Fibroblast of the aortic adventitia (primary cell): ENCODE measurements around the gene C2orf81. TPM values are rescaled to one million over a fixed set of nuclear protein-coding genes. Genes with fewer than 3 reads are reported as not detected.
"Not testable (repeated sequence)": the region's sequence is repeated elsewhere in the genome, so short reads cannot be mapped to it uniquely, and the experiment has no call there.

Experiments
- DNase-seq: peaks from one replicate; pipeline ENCODE4 v3.0.0-alpha.2; 2010; ENCODE audit warnings: low read depth
- H3K4me3 ChIP-seq: 2 replicates; pipeline ENCODE4 v1.5.1; 2011; ENCODE audit warnings: low read depth, mild to moderate bottlenecking, control low read depth, low read length, moderate library complexity
- total RNA-seq: library from RNA; depleted of rRNA; stranded (reverse); fragments of >200 nt; gene quantifications from 2 replicates; pipeline ENCODE4 v1.2.3, GENCODE V29; 2012; ENCODE audit warnings: low replicate concordance
- TF ChIP-seq, protein P1 (sequence below): IDR thresholded peaks from 2 replicates; pipeline ENCODE4 v1.5.1; 2011; ENCODE audit warnings: mild to moderate bottlenecking, low read length, control low read depth, inconsistent platforms; ENCODE audit not compliant: insufficient read depth

C2orf81 gene
- total RNA-seq, result 1.9 and 2.8 TPM in 2 replicates

GRCh38 chr2:74421221-74421870 is at the start of gene C2orf81, which contains the start of gene WDR54:
Gene C2orf81 (minus strand): TSS chr2:74421619. CDS start chr2:74421560, 59 bp downstream.
Gene WDR54 (plus strand): TSS chr2:74421730. CDS start chr2:74422154, 424 bp downstream.
- DNase-seq, result peak; percentile 73
- TF ChIP-seq, protein P1, sequence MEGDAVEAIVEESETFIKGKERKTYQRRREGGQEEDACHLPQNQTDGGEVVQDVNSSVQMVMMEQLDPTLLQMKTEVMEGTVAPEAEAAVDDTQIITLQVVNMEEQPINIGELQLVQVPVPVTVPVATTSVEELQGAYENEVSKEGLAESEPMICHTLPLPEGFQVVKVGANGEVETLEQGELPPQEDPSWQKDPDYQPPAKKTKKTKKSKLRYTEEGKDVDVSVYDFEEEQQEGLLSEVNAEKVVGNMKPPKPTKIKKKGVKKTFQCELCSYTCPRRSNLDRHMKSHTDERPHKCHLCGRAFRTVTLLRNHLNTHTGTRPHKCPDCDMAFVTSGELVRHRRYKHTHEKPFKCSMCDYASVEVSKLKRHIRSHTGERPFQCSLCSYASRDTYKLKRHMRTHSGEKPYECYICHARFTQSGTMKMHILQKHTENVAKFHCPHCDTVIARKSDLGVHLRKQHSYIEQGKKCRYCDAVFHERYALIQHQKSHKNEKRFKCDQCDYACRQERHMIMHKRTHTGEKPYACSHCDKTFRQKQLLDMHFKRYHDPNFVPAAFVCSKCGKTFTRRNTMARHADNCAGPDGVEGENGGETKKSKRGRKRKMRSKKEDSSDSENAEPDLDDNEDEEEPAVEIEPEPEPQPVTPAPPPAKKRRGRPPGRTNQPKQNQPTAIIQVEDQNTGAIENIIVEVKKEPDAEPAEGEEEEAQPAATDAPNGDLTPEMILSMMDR, result no peak
- H3K4me3 ChIP-seq, result peak within 1 kb of the TSS; percentile 89

- H3K4me3 ChIP-seq, DNase-seq: not testable (repeated sequence)
Observed at GRCh38 chr2:74470742-74471141, 49.3 kb upstream of the C2orf81 start.

GRCh38 chr2:74464406-74464805 is 43.0 kb upstream of the C2orf81 start:
- DNase-seq, result no peak
- peak overlapping the region; percentile 83 for H3K4me3 ChIP-seq
- TF ChIP-seq, protein P1, result no peak

GRCh38 chr2:74462786-74463105 is 41.3 kb upstream of the C2orf81 start:
- TF ChIP-seq, protein P1, result no peak
- no peak for DNase-seq
- H3K4me3 ChIP-seq, result no peak overlapping the region

GRCh38 chr2:74462054-74462785 is 40.8 kb upstream of the C2orf81 start:
- H3K4me3 ChIP-seq, result no peak overlapping the region
- no peak for DNase-seq
- TF ChIP-seq, protein P1, result no peak

DNA sequence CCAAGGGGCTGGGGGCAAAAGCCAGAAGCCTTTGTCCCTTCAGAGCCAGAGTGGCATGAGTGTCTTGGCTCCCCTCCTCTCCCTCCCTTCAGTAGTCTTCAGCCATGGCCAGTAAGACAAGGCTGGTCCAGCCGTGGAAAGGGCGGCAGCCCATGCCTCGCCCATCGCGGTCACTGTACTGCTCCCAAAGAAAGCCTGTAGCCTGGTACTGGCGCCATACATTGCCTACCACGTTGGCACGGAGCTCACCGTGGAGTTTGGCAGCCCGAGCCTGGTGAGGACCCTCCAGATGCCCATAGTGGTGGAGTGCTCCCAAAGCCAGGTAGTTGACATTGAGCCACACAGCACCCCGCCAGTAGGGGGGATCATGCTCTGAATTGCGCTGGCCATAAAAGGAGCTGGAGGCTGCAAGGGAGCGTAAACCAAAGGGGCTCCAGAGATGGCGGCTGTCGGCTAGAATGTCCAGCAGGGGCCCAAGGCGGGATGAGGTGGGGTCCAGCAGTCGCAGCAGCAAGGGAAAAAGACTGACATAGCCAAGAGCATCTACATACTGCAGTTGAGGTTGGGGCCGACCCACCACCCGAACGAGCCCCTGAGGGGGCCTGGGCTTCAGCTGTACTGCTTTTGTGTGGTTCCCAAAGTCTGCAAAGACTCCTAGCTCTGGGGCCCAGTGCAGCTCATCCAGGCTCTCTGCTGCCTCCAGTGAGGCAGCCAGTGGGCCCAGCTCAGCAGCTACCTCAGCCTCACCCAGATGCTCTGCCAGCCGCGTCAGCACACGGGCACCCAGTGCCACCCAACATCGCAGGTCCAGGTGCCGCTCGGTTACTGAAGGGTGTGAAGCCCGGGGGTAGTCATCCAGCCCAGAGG is 40.0 kb upstream of the C2orf81 start:
- TF ChIP-seq, protein P1, result no peak
- no peak for DNase-seq
- no peak overlapping the region for H3K4me3 ChIP-seq

DNA sequence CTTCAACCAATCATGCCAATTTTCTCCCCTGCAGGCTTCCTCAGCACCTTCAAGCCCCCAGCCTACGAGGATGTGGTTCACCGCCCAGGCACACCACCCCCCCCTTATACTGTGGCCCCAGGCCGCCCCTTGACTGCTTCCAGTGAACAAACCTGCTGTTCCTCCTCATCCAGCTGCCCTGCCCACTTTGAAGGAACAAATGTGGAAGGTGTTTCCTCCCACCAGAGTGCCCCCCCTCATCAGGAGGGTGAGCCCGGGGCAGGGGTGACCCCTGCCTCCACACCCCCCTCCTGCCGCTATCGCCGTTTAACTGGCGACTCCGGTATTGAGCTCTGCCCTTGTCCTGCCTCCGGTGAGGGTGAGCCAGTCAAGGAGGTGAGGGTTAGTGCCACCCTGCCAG is 38.8 kb upstream of the C2orf81 start:
- not testable (repeated sequence) for DNase-seq, H3K4me3 ChIP-seq

- peak overlapping the region; percentile 72 for H3K4me3 ChIP-seq
- not testable (repeated sequence) for DNase-seq
Observed at GRCh38 chr2:74459503-74460118, 38.2 kb upstream of the C2orf81 start.
